ENCODE measurements around the gene TRIP13.
"Not testable (repeated sequence)": the region's sequence is repeated elsewhere in the genome, so short reads cannot be mapped to it uniquely, and the experiment has no call there.

Gene TRIP13

GRCh38 chr5:937151-937924 lies 44.7 kb downstream of the TRIP13 start:
- no peak for DNase-seq (ENCODE audit: low spot score)

DNA sequence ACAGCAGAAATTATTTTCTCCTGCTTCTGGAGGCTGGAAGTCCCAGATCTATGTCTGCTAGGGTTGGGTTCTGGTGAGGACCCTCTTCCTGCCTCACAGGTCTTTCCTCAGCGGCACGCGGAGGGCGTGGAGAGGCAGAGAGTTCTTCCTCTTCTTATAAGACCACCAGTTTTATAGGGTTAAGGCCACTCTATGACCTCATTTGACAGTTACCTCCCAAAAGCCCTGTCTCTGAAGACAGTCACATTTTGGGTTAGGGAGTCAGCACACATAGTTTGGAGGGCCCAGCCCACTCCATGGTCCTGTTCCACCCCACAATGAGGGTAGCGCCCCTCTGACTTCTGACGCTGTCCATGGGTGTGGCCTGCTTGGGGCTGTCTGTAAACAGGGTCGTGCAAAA lies 46.7 kb downstream of the TRIP13 start:
- DNase-seq (ENCODE audit: low spot score), result no peak

- DNase-seq (ENCODE audit: low spot score), result not testable (repeated sequence)
These were observed 48.1 kb downstream of the TRIP13 start for GRCh38 chr5:940741-941140.

DNA sequence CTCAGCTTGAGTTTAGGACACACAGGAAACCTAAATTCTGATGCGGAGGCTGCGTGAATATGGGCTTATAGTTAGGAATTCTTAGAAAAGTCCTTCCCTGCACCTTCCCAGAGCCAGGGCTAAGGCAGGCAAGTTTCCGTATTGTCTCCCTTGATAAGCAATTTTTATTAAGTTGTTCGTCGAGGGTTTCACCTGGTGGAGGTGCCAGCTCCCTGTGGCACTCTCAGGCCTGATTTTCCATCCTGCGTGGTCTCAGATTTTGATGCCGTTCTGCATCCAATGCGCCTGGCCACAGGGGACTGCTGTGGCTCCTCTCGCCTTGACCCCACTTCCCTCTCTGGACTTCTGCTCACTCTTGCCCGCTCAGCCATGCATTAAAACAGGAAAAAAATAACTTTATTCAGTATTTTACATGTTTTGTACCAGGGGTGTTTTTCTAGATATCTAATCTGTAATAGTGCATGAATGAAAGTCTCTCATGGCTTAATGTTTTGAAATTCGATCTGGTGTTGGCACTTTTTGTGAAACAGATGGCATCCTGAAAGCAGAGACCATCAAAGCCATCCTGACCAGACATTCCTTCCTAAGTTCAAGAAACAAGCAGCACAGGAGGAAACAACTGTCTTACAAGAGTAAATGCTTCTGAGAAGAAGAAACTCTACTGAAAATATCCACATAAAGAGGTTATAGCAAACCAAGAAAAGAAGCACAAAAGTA lies 50.7 kb downstream of the TRIP13 start:
- DNase-seq (ENCODE audit: low spot score), result no peak

GRCh38 chr5:943918-944620 lies 51.4 kb downstream of the TRIP13 start:
- DNase-seq (ENCODE audit: low spot score), result no peak

GRCh38 chr5:944621-944927 lies 51.9 kb downstream of the TRIP13 start:
- no peak for DNase-seq (ENCODE audit: low spot score)

- DNase-seq (ENCODE audit: low spot score), result no peak
These were observed 52.5 kb downstream of the TRIP13 start for GRCh38 chr5:944992-945685.

DNA sequence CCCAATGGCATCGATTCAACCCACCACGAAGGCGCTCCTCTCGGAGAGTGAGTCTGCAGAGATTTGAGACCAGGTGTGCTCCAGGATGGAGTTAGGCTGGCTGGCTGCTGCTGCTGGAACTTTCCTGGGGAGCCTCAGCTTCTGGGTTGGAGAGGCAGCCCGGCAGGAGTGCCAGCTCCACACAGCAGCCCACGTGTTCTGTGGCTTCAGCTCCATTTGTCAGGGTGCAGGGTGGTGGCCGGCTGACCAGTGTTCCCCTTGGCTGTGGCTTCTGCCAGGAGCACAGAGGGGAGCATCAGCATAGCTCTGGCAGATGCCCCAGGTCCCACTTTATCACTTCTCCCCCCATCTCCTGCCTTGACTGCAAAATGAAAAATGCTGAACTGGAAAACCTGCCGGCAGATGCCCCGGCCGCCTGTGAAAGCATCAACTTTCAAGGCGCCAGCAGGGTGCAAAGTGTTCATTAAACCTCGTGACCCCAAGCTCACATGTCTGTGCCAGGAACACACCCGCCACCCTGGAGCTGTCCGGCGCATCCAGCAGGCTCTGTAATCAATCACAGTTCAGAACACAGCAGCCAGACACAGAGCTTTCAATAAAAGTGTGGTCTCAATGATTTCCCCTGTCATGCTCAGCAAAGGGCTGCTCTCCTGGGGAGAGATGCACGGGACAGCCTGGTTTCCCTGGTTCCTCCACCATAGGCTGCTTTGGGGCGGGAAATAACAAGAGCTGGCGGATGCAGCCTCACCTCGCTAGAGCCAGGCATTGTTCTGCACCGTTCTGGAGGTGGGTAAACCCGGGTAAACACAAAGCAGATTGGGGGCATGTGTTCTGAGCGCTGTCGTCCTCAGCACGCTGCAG lies 53.2 kb downstream of the TRIP13 start:
- no peak for DNase-seq (ENCODE audit: low spot score)

DNA sequence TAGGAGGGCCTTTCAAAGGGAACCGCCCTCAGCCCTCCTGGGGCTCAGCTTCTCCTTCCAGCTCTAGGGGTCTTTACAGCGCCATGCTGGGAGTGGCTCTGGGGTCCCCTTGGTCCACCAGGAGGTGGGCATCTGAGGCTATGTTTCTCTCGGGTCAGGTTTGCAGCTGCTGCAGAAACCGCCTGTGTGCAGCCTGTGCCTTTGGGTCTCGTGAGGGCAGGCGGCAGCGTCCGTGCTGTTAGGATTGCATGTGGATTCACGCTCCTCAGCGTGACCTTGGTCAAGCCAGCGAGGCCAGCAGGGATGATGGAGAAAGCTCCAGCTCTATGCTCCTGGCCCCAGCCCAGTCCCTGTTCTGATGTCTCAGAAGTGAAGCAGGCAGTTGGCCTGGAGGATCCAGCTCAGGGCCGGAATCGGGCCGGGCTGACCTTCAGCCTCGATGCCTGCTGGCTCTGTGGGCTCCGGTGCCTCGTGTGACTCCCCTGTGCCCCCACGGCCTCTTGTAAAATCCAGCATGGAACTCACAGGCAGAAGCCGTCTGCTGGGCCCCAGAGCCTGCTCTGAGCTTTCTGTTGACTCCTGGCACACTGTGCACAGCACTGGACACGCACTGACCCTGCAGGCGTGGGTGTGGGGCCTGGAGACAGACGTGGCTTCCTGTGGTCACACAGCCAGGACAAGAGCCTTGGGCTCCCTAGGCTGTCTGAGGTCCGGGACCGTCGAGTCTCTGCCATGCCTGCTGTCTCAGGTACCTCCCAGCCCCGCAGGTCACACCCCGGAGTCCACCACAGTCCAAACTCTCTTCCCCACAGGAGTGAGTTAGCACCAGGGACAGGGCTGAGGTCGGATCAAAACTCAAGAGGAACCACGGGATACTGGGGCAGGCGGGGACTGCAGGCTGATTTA lies 54.3 kb downstream of the TRIP13 start:
- no peak for DNase-seq (ENCODE audit: low spot score)

- DNase-seq (ENCODE audit: low spot score), result no peak
These were observed 55.2 kb downstream of the TRIP13 start for GRCh38 chr5:947626-948471.

DNA sequence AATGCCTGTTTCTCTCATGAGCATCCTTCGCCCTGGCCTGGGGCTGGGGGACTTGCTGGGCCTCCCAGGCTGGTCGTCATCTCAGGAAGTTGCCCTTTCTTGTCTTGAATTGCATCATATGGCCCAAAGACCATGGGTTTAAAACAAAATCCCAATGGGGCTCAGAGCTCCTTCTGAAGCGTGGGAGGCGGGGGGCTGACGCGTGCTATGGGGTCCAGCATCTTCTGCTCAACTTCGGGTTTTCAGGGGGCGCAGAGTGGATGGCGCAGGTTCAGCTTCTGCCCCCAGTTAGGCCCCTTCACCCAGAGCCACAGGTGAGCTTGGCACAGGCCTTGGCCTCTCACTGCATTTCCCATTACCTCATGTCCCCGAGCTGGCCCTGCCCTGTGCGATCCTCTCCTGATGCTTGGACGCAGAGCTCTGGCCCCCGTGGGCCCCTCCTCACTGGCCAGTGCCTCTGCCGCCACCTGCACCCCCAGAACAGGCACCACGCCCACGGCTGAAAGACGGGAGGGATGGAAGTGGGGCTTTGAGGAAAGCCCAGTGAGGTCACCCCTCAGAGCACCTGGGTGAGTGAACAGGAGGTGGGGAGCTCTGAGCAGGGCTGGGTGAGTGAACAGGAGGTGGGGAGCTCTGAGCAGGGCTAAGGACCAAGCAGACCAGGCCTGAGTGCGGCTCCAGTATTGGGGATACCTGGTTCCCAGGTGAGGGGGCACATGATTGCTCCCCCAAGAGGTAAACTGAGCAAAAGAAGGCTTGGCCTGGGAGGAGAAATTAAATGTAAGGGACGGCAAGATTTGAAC lies 56.0 kb downstream of the TRIP13 start:
- DNase-seq (ENCODE audit: low spot score), result no peak

GRCh38 chr5:949275-949543 lies 56.5 kb downstream of the TRIP13 start:
- no peak for DNase-seq (ENCODE audit: low spot score)

- DNase-seq (ENCODE audit: low spot score), result no peak
These were observed 57.3 kb downstream of the TRIP13 start for GRCh38 chr5:949815-950560.

- no peak for DNase-seq (ENCODE audit: low spot score)
These were observed 59.4 kb downstream of the TRIP13 start for GRCh38 chr5:951940-952596.

GRCh38 chr5:952597-953271 lies 60.0 kb downstream of the TRIP13 start:
- no peak for DNase-seq (ENCODE audit: low spot score)

DNA sequence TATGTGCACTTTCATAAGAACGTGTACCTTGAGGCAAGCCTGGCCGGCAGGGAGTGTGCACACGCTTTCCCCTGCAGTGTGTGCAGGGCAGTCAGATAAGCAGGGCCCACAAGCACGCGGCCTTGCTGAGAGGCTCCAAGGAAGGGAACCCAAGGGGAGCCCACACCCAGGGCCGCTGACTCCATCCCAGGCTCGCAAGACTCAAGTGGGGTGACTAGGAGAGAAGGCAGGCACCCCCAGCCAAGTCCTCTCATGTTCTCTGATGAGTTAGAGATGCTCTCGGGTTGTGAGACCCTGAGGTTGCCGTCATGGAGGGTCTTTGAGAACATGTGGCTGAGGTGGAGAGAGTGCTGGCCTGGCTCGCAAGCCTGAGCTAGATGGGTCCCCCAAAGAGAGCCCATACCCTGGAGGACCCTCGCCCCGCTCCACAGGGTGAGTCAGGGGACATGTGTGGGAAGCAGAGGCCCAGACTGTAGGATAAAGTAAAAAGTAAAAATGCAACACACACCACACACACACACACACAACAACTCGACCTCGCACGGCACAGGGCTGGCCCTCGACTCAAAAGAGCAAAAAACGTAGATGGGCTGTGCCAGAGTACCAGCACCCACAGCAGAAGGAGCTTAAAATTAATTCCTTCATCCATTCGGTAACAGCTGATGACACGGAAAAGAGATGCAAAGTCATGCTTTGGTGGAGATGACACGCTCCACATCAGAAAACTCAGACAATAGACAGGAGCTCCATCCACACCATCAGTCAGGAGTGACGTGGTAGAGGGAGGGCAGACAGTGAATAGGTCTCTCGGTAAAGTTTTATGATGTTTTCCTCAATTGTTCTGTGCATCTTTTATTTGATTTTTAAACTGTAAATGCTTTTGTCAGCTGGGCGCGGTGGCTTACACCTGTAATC lies 61.1 kb downstream of the TRIP13 start:
- peak; percentile 35 for DNase-seq (ENCODE audit: low spot score)

All from kidney tubule cell (primary cell).